KG1 (cell line): ENCODE results near the gene PTPRR.

Source experiments
- DNase-seq: peaks from one replicate; lab custom pipeline; 2025; lab: John Stamatoyannopoulos, UW

PTPRR gene

GRCh38 chr12:70643939-70644338 is 276.6 kb downstream of the PTPRR start:
- no peak for DNase-seq

GRCh38 chr12:70641691-70642090 is 278.8 kb downstream of the PTPRR start:
- no peak for DNase-seq

- no peak for DNase-seq
Observed at GRCh38 chr12:70640901-70641300, 279.6 kb downstream of the PTPRR start.

GRCh38 chr12:70639535-70639934 is 281.0 kb downstream of the PTPRR start:
- no peak for DNase-seq

GRCh38 chr12:70638639-70639360 is 281.7 kb downstream of the PTPRR start:
- DNase-seq: no peak

GRCh38 chr12:70637303-70638085 is 283.0 kb downstream of the PTPRR start, which contains the start of gene PTPRB:
Gene PTPRB (minus strand): TSS chr12:70637429. CDS start chr12:70637395, 34 bp downstream.
- no peak for DNase-seq

- DNase-seq: no peak
Observed at GRCh38 chr12:70635755-70636154, 284.8 kb downstream of the PTPRR start.

- no peak for DNase-seq
Observed at GRCh38 chr12:70628701-70629480, 291.6 kb downstream of the PTPRR start.

- no peak for DNase-seq
Observed at GRCh38 chr12:70627677-70628076, 292.9 kb downstream of the PTPRR start.

GRCh38 chr12:70626180-70626579 is 294.4 kb downstream of the PTPRR start:
- DNase-seq: no peak

- no peak for DNase-seq
Observed at GRCh38 chr12:70619471-70620152, 300.9 kb downstream of the PTPRR start.

GRCh38 chr12:70618371-70618770 is 302.2 kb downstream of the PTPRR start:
- DNase-seq: no peak

- DNase-seq: no peak
Observed at GRCh38 chr12:70617450-70617849, 303.1 kb downstream of the PTPRR start.

GRCh38 chr12:70615174-70615866 is 305.2 kb downstream of the PTPRR start:
- DNase-seq: no peak

GRCh38 chr12:70609739-70610491 is 310.6 kb downstream of the PTPRR start:
- DNase-seq: no peak

GRCh38 chr12:70609203-70609602 is 311.3 kb downstream of the PTPRR start:
- no peak for DNase-seq

- DNase-seq: no peak
Observed at GRCh38 chr12:70608184-70608583, 312.4 kb downstream of the PTPRR start.

- DNase-seq: no peak
Observed at GRCh38 chr12:70607107-70607506, 313.4 kb downstream of the PTPRR start.

GRCh38 chr12:70605976-70606375 is 314.6 kb downstream of the PTPRR start:
- DNase-seq: no peak

- DNase-seq: no peak
Observed at GRCh38 chr12:70604662-70605061, 315.9 kb downstream of the PTPRR start.

GRCh38 chr12:70603044-70603443 is 317.5 kb downstream of the PTPRR start:
- DNase-seq: no peak
